CD4-positive, CD25-positive, alpha-beta regulatory T cell (primary cell): Measurements from ENCODE around the gene AFDN. TPM values are rescaled to one million over a fixed set of nuclear protein-coding genes. Genes with fewer than 3 reads are reported as not detected.

ENCODE experiments used
- ATAC-seq, 2 donors: fragments of 150-1000 bp; cut with Tn5 transposase; one replicate each; pipeline ENCODE4 v1.10.0; 2021; ENCODE audit warnings: low read depth in 2 of 2, moderate number of reproducible peaks in 2 of 2, moderate library complexity in 1 of 2
- DNase-seq, 3 donors: peaks; one replicate each; pipeline versions ENCODE4 v3.0.0 to v3.0.0-alpha.2; 2012 to 2022; ENCODE audit warnings: mixed read lengths in 1 of 3
- H3K27ac ChIP-seq: one replicate; pipeline ENCODE4 v1.7.0; 2013; ENCODE audit warnings: mild to moderate bottlenecking, low read length; ENCODE audit not compliant: insufficient read depth, poor library complexity, severe bottlenecking
- H3K27me3 ChIP-seq: one replicate; pipeline ENCODE4 v1.7.0; 2013; ENCODE audit warnings: low read length; ENCODE audit not compliant: control insufficient read depth, insufficient read depth
- H3K36me3 ChIP-seq: one replicate; pipeline ENCODE4 v1.7.0; 2013; ENCODE audit warnings: mild to moderate bottlenecking, low read length, moderate library complexity; ENCODE audit not compliant: control insufficient read depth, insufficient read depth
- H3K4me1 ChIP-seq: 2 replicates; pipeline ENCODE4 v1.7.0; 2013; ENCODE audit warnings: mild to moderate bottlenecking, low read length; ENCODE audit not compliant: insufficient read depth, control insufficient read depth, poor library complexity, severe bottlenecking
- H3K4me3 ChIP-seq: one replicate; pipeline ENCODE4 v1.7.0; 2013; ENCODE audit warnings: low read depth, mild to moderate bottlenecking, low read length, moderate library complexity
- H3K9me3 ChIP-seq, 2 experiments: 1 replicate in 1 of 2; 2 replicates in 1 of 2; pipeline ENCODE4 v1.7.0; 2013; ENCODE audit warnings: low read length in 2 of 2, mild to moderate bottlenecking in 1 of 2, moderate library complexity in 1 of 2; ENCODE audit not compliant: control insufficient read depth in 2 of 2
- H3K27ac Mint-ChIP-seq, 3 donors: one replicate each; pipeline ENCODE4 v1.8.0; 2020 to 2022; ENCODE audit warnings: mild to moderate bottlenecking in 3 of 3, mixed read lengths in 3 of 3, moderate library complexity in 2 of 3
- H3K27me3 Mint-ChIP-seq: one replicate; pipeline ENCODE4 v1.8.0; 2022; ENCODE audit warnings: mild to moderate bottlenecking, mixed read lengths
- H3K36me3 Mint-ChIP-seq: one replicate; pipeline ENCODE4 v1.8.0; 2020; ENCODE audit warnings: mixed read lengths
- H3K4me1 Mint-ChIP-seq, 4 donors: one replicate each; pipeline ENCODE4 v1.8.0; 2020 to 2022; ENCODE audit warnings: mixed read lengths in 4 of 4, mild to moderate bottlenecking in 1 of 4
- H3K4me3 Mint-ChIP-seq, 4 donors: one replicate each; pipeline ENCODE4 v1.8.0; 2020 to 2022; ENCODE audit warnings: mild to moderate bottlenecking in 4 of 4, mixed read lengths in 4 of 4, moderate library complexity in 3 of 4
- H3K9me3 Mint-ChIP-seq, 7 donors: one replicate each; pipeline ENCODE4 v1.8.0; 2020 to 2022; ENCODE audit warnings: mixed read lengths in 7 of 7, mild to moderate bottlenecking in 3 of 7, moderate library complexity in 2 of 7
- polyA plus RNA-seq, 4 donors: library from polyadenylated mRNA; unstranded; fragments of 300-500 nt; fragmentation: Illumina TruSeq; gene quantifications; one replicate each; pipeline ENCODE4 v1.2.3, GENCODE V29; 2021
- total RNA-seq: library from RNA; stranded (reverse); gene quantifications from one replicate; pipeline ENCODE4 v1.2.3, GENCODE V29; 2022

AFDN gene
- total and polyA plus RNA-seq, 5 donors from 2014 or later = 2.0 to 39.9 (median 3.1) TPM

DNA sequence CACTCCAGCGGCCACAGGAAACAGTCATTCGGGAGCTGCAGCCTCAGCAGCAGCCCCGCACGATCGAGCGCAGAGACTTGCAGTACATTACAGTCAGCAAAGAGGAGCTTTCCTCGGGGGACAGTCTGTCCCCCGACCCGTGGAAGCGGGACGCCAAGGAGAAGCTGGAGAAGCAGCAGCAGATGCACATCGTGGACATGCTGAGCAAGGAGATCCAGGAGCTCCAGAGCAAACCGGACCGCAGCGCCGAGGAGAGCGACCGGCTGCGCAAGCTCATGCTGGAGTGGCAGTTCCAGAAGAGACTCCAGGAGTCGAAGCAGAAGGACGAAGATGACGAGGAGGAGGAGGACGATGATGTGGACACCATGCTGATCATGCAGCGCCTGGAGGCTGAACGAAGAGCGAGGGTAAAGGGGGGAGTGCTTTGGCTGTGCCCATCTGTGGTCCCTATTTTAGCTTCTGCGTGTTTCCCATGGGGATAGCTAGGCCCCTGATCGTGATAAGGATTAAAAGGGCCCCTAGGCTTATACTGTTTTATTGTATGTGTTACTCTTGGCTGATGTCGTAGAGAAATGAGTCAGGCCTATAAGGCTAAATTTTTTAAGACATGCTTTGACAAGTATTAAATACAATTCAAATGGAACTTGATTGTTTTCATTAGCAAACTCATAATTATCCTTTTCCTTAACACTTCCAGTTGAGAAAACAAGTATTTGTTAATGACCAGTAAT, 125.2 kb downstream of the AFDN start:
- Mint-ChIP-seq H3K4me3 (no peak overlapping the region), H3K27ac (no peak overlapping the region), H3K36me3 (peaks cover 3% of the 10 kb centered on the region), H3K27me3 (no peaks in the 10 kb centered on the region), H3K4me1 (no peaks in the 10 kb centered on the region), H3K9me3 (no peaks in the 10 kb centered on the region)
- Histone ChIP-seq H3K4me1 (no peaks in the 10 kb centered on the region), H3K36me3 (peaks cover 6% of the 10 kb centered on the region), H3K9me3 (no peaks in the 10 kb centered on the region), H3K27me3 (no peaks in the 10 kb centered on the region), H3K4me3 (no peak overlapping the region), H3K27ac (no peak overlapping the region)
- DNase-seq (no peak), ATAC-seq (no peak)

DNA sequence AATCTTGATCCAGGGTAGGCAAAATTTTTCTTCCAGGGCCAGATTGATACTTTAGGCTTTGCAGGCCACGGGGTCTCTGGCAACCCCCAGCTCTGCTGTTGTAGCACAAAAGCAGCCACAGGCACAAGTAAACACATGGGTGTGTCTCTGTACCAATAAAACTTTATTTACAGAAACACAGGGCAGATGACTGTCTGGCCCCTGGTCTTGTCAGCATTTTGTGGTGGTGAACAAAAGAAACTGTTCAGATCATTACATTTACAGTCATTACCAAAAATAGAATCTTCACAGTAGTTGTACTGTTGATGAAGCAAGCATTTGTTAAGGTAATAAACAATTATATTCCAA, 125.8 kb downstream of the AFDN start:
- no peaks in the 10 kb centered on the region for H3K9me3 Mint-ChIP-seq
- Histone ChIP-seq H3K9me3 (no peaks in the 10 kb centered on the region), H3K4me1 (no peaks in the 10 kb centered on the region), H3K27me3 (no peaks in the 10 kb centered on the region), H3K36me3 (peaks cover 6% of the 10 kb centered on the region), H3K27ac (no peak overlapping the region), H3K4me3 (no peak overlapping the region)
- peaks cover 3% of the 10 kb centered on the region for H3K36me3 Mint-ChIP-seq
- DNase-seq (no peak), ATAC-seq (no peak)
- H3K27ac Mint-ChIP-seq = no peak overlapping the region
- no peak overlapping the region for H3K4me3 Mint-ChIP-seq
- no peaks in the 10 kb centered on the region for H3K4me1 Mint-ChIP-seq
- no peaks in the 10 kb centered on the region for H3K27me3 Mint-ChIP-seq

DNA sequence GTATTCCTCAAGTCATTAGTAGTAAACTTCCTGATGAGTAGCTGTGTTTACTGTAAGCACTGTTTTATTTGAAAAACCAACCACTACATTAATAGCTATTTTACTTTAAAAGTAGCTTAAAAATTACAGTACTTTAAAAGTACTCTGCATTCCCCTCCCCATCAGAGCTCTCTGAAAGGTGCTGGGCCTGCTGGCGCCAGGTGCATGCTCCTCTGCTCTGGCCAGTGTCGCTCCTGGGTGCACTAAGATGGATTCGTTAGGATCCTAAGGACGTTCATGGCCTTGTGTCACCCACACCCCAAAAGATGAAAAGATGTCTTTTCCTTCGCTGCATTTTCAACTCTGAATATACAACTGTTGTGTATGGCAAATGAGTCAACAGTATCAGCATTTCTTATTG, 126.8 kb downstream of the AFDN start:
- H3K27ac ChIP-seq = no peak overlapping the region
- DNase-seq (no peak), ATAC-seq (no peak)

DNA sequence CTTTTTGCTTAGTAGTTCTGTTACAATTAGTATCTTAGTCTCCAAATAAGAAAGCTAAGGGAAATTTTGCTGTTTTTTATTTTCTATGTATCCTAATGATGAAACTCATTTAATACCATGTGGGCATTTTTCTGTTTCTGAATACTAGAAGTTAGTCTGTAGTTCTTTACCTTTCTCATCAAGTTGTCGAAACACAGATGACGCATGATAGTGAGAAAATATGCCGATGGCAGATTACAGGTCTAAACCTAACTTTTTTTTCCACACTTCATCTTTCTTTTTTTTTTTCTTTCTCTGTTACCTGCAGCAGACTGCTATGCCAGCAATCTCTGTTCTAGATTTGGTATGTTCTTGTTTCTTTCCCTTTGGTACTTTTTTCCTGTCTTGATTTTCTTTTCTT, 127.4 kb downstream of the AFDN start:
- H3K9me3 Mint-ChIP-seq = no peaks in the 10 kb centered on the region
- H3K4me3 Mint-ChIP-seq = no peak overlapping the region
- no peak for ATAC-seq
- Histone ChIP-seq H3K27ac (no peak overlapping the region), H3K9me3 (no peaks in the 10 kb centered on the region), H3K27me3 (no peaks in the 10 kb centered on the region), H3K4me3 (no peak overlapping the region), H3K4me1 (no peaks in the 10 kb centered on the region), H3K36me3 (no peaks in the 10 kb centered on the region)
- H3K27ac Mint-ChIP-seq = no peak overlapping the region
- peaks cover 3% of the 10 kb centered on the region for H3K36me3 Mint-ChIP-seq
- DNase-seq = no peak
- H3K27me3 Mint-ChIP-seq = no peaks in the 10 kb centered on the region
- no peaks in the 10 kb centered on the region for H3K4me1 Mint-ChIP-seq

More for the DNA sequence above, 126.8 kb downstream of the AFDN start:
- Mint-ChIP-seq H3K27me3 (no peaks in the 10 kb centered on the region), H3K27ac (no peak overlapping the region), H3K4me1 (no peaks in the 10 kb centered on the region), H3K36me3 (peaks cover 3% of the 10 kb centered on the region), H3K9me3 (no peaks in the 10 kb centered on the region), H3K4me3 (no peak overlapping the region)
- Histone ChIP-seq H3K9me3 (no peaks in the 10 kb centered on the region), H3K27me3 (no peaks in the 10 kb centered on the region), H3K4me1 (no peaks in the 10 kb centered on the region), H3K4me3 (no peak overlapping the region), H3K36me3 (peaks cover 3% of the 10 kb centered on the region)

DNA sequence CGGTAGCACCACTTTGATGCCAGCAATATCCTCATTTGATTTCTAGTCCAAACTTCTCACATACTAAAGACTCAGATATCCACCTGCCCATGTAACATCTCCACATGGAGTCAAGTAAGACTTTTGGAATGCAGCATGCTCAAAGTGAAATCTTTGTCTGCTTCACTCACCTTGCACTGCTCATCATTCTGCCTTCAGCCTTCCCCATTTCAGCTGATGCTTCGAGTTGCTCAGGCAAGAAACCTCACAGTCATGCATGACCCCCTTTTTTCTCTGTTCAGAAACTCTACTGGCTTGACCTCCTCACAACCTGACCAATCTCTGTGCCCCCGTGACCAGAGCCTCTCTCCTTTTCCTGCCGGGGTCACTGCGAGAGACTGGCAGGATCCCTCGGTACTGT, 129.8 kb downstream of the AFDN start:
- Mint-ChIP-seq H3K4me1 (no peaks in the 10 kb centered on the region), H3K27me3 (no peaks in the 10 kb centered on the region), H3K9me3 (no peaks in the 10 kb centered on the region), H3K27ac (peak overlapping the region in 1 of 3 donors; percentile 74), H3K4me3 (no peak overlapping the region), H3K36me3 (no peaks in the 10 kb centered on the region)
- Histone ChIP-seq H3K4me3 (no peak overlapping the region), H3K27me3 (no peaks in the 10 kb centered on the region), H3K27ac (no peak overlapping the region), H3K9me3 (no peaks in the 10 kb centered on the region), H3K4me1 (no peaks in the 10 kb centered on the region), H3K36me3 (no peaks in the 10 kb centered on the region)
- DNase-seq (no peak), ATAC-seq (no peak)

DNA sequence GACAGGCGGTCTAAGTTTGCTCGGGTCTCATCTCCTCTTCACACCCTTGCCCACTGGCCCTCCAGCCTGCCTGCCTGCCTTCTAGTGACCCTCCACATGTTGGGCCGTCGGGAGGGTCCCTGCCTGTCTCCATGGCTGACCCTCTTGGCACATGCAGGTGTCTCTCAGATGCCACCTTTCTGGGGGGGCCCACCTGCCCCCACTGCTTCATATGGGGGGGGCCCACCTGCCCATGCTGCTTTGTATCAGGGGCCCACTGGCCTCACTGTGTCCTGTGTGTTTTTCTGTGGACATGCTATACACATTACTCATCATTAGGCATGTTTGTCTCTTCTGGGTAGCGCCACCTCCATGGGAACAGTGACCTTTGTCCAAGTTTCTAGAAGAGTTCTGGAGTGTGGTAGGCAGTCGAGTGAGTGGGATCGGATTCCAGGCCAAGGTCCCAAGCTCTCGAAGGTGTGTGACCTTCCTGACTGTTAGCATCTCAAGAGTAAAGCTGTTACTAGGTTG, 130.3 kb downstream of the AFDN start:
- no peak overlapping the region for H3K4me3 ChIP-seq
- H3K27me3 ChIP-seq = no peaks in the 10 kb centered on the region
- Mint-ChIP-seq H3K36me3 (peaks cover under 1% of the 10 kb centered on the region), H3K4me3 (no peak overlapping the region), H3K4me1 (no peaks in the 10 kb centered on the region), H3K27me3 (no peaks in the 10 kb centered on the region), H3K27ac (peak overlapping the region in 1 of 3 donors; percentile 74), H3K9me3 (no peaks in the 10 kb centered on the region)
- H3K36me3 ChIP-seq = no peaks in the 10 kb centered on the region
- ATAC-seq (no peak), DNase-seq (no peak)
- no peaks in the 10 kb centered on the region for H3K9me3 ChIP-seq
- H3K4me1 ChIP-seq = no peaks in the 10 kb centered on the region
- H3K27ac ChIP-seq = no peak overlapping the region

DNA sequence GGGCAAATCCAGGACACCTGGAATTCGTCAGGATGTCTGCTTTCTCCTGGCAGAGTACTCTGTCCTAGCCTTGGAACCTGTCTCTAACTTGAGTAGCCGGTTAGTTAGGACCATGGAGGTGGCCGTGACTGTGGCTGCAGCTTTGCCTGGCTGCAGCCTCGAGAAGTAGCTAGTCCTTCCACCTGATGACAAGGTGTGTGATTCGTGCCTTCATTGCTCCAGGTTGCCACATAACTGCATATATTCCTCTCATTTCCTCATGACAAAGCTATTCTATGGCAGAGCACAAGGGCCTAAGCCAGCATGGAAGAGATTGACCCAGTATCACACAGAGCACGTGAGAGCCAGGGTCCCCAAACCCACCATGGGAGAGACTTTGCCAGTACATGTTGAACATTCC, 130.9 kb downstream of the AFDN start:
- H3K27me3 Mint-ChIP-seq = no peaks in the 10 kb centered on the region
- ATAC-seq (no peak), DNase-seq (no peak)
- no peak overlapping the region for H3K4me3 ChIP-seq
- peaks cover 4% of the 10 kb centered on the region for H3K36me3 Mint-ChIP-seq
- H3K9me3 ChIP-seq = no peaks in the 10 kb centered on the region
- no peak overlapping the region for H3K4me3 Mint-ChIP-seq
- H3K27ac Mint-ChIP-seq = peak overlapping the region in 1 of 3 donors; percentile 9
- peaks cover 0 to 4% (median 0%) of the 10 kb centered on the region in 4 donors for H3K4me1 Mint-ChIP-seq
- no peak overlapping the region for H3K27ac ChIP-seq
- H3K36me3 ChIP-seq = peaks cover 4% of the 10 kb centered on the region
- H3K27me3 ChIP-seq = no peaks in the 10 kb centered on the region
- no peaks in the 10 kb centered on the region for H3K4me1 ChIP-seq
- H3K9me3 Mint-ChIP-seq = no peaks in the 10 kb centered on the region

DNA sequence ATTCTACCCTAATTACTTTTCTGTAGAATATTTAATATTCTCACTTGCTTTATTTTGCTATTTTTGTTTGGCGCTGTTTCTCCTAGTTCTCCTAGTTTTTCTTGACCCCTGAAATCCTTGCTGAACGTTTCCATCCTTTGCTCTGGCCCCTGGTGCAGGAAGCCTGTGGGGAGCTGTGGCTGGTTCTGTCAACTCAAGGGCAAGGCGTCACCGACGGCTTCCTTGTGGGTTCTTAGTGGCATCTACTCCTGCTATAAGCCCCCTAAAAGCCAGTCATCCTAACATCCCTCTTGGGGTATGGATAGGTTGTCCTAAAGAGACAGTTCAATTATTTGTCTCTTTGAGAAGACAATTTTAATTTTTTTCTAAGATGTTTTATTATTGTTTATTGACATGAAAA, 133.9 kb downstream of the AFDN start:
- ATAC-seq (no peak), DNase-seq (no peak)
- Histone ChIP-seq H3K4me3 (no peak overlapping the region), H3K27ac (no peak overlapping the region), H3K9me3 (no peaks in the 10 kb centered on the region), H3K27me3 (no peaks in the 10 kb centered on the region), H3K4me1 (no peaks in the 10 kb centered on the region), H3K36me3 (peaks cover 4% of the 10 kb centered on the region)
- peaks cover 0 to 4% (median 3%) of the 10 kb centered on the region in 4 donors for H3K4me1 Mint-ChIP-seq
- H3K27ac Mint-ChIP-seq = no peak overlapping the region
- H3K36me3 Mint-ChIP-seq = peaks cover 4% of the 10 kb centered on the region
- H3K4me3 Mint-ChIP-seq = no peak overlapping the region
- no peaks in the 10 kb centered on the region for H3K27me3 Mint-ChIP-seq
- no peaks in the 10 kb centered on the region for H3K9me3 Mint-ChIP-seq
